ENCODE results near the gene CLRN2. TPM values are rescaled to one million over a fixed set of nuclear protein-coding genes. Genes with fewer than 3 reads are reported as not detected.

Gene CLRN2
- total and polyA plus RNA-seq, 10 donors = not detected

- TF ChIP-seq CTCF (IDR thresholded peaks at IDR 0.05 in 8 of 11, conservative IDR thresholded peaks at IDR 0.05 in 3 of 11) (no peak), POLR2A (IDR thresholded peaks at IDR 0.05) (no peak), POLR2AphosphoS5 (IDR thresholded peaks at IDR 0.05) (no peak)
- 88 to 94% (median 93%) methylated on average over 4 of the region's 4 CpGs for WGBS, 5 donors
- peaks cover 0 to 4% (median 0%) of the 10 kb centered on the region in 7 donors for H3K27me3 ChIP-seq (replicated peaks in 1 of 7)
- no peak overlapping the region for H3K27ac ChIP-seq
- DNase-seq = no peak
- no peaks in the 10 kb centered on the region for H3K36me3 ChIP-seq
- no peak overlapping the region for H3K4me3 ChIP-seq
- no peaks in the 10 kb centered on the region for H3K9me3 ChIP-seq
- no peaks in the 10 kb centered on the region for H3K4me1 ChIP-seq
- intact Hi-C loops (cut with DNase I; ENCODE audit: low total_unique reads) = no loop called here
Measured at GRCh38 chr4:17558941-17559708, 44.2 kb downstream of the CLRN2 start.

GRCh38 chr4:17559709-17560048, 44.7 kb downstream of the CLRN2 start:
- Histone ChIP-seq H3K36me3 (no peaks in the 10 kb centered on the region), H3K27me3 (replicated peaks in 1 of 7) (peaks cover 0 to 4% (median 0%) of the 10 kb centered on the region in 7 donors), H3K4me1 (no peaks in the 10 kb centered on the region), H3K4me3 (no peak overlapping the region), H3K27ac (no peak overlapping the region), H3K9me3 (no peaks in the 10 kb centered on the region)
- intact Hi-C loops (cut with DNase I; ENCODE audit: low total_unique reads) = no loop called here
- 89 to 95% (median 92%) methylated on average over 3 of the region's 3 CpGs for WGBS, 5 donors
- no peak for DNase-seq
- TF ChIP-seq POLR2A (IDR thresholded peaks at IDR 0.05) = no peak
- no peak for TF ChIP-seq CTCF (IDR thresholded peaks at IDR 0.05 in 8 of 11, conservative IDR thresholded peaks at IDR 0.05 in 3 of 11)
- no peak for TF ChIP-seq POLR2AphosphoS5 (IDR thresholded peaks at IDR 0.05)

GRCh38 chr4:17560065-17560673, 45.2 kb downstream of the CLRN2 start:
- no peak overlapping the region for H3K27ac ChIP-seq
- TF ChIP-seq POLR2AphosphoS5 (IDR thresholded peaks at IDR 0.05) (no peak), POLR2A (IDR thresholded peaks at IDR 0.05) (no peak), CTCF (IDR thresholded peaks at IDR 0.05 in 8 of 11, conservative IDR thresholded peaks at IDR 0.05 in 3 of 11) (no peak)
- peaks cover 0 to 4% (median 0%) of the 10 kb centered on the region in 7 donors for H3K27me3 ChIP-seq (replicated peaks in 1 of 7)
- DNase-seq = no peak
- no peaks in the 10 kb centered on the region for H3K9me3 ChIP-seq
- 74 to 86% (median 81%) methylated on average over 6 of the region's 6 CpGs for WGBS, 5 donors
- no peaks in the 10 kb centered on the region for H3K4me1 ChIP-seq
- intact Hi-C loops (cut with DNase I; ENCODE audit: low total_unique reads) = no loop called here
- no peaks in the 10 kb centered on the region for H3K36me3 ChIP-seq
- no peak overlapping the region for H3K4me3 ChIP-seq

- H3K9me3 ChIP-seq = no peaks in the 10 kb centered on the region
- H3K36me3 ChIP-seq = no peaks in the 10 kb centered on the region
- WGBS, 5 donors = 82 to 94% (median 90%) methylated on average over 6 to 8 of the region's 8 CpGs
- intact Hi-C loops (cut with DNase I; ENCODE audit: low total_unique reads) = no loop called here
- H3K27me3 ChIP-seq (replicated peaks in 1 of 7) = no peaks in the 10 kb centered on the region
- H3K4me3 ChIP-seq = no peak overlapping the region
- no peak for DNase-seq
- no peak for TF ChIP-seq POLR2A (IDR thresholded peaks at IDR 0.05)
- TF ChIP-seq CTCF (IDR thresholded peaks at IDR 0.05 in 8 of 11, conservative IDR thresholded peaks at IDR 0.05 in 3 of 11) = no peak
- TF ChIP-seq POLR2AphosphoS5 (IDR thresholded peaks at IDR 0.05) = no peak
- no peaks in the 10 kb centered on the region for H3K4me1 ChIP-seq
- no peak overlapping the region for H3K27ac ChIP-seq
Measured at GRCh38 chr4:17561195-17561909, 46.4 kb downstream of the CLRN2 start.

Measured in spleen (tissue), 11 donors.